Right renal cortex interstitium (tissue), 3 donors: ENCODE measurements around the gene RAD51B. TPM values are rescaled to one million over a fixed set of nuclear protein-coding genes. Genes with fewer than 3 reads are reported as not detected.

ENCODE experiments used
- polyA plus RNA-seq, 3 donors: library from polyadenylated mRNA; unstranded; fragments of 120-200 nt; gene quantifications; one replicate each; pipeline ENCODE4 v1.2.1, GENCODE V29; 2013; ENCODE audit not compliant: insufficient read length in 3 of 3

Gene RAD51B
- polyA plus RNA-seq, 3 donors, result 11.3 to 11.9 (median 11.6) TPM

Other genes with a start within 250 kb of the RAD51B start
- 10 to 100 TPM; 44.7 to 48.9 (median 44.9) TPM for gene PIGH, start 219.5 kb upstream of the RAD51B start, polyA plus RNA-seq
- 10 to 100 TPM in 2 of 3 donors, 1 to 10 TPM in 1; 9.5 to 13.8 (median 11.9) TPM for gene ARG2, start 199.9 kb upstream of the RAD51B start, polyA plus RNA-seq
- gene VTI1B, start 145.1 kb upstream of the RAD51B start, polyA plus RNA-seq, result 100 to 1,000 TPM; 126 to 131 (median 128) TPM
- 100 to 1,000 TPM; 123 to 131 (median 125) TPM for gene RDH11, start 124.0 kb upstream of the RAD51B start, polyA plus RNA-seq
- gene RDH12, start 117.9 kb upstream of the RAD51B start, polyA plus RNA-seq, result under 1 TPM; 0.26 to 0.38 (median 0.31) TPM
- 10 to 100 TPM; 15.4 to 15.7 (median 15.5) TPM for gene ZFYVE26, start 3.2 kb upstream of the RAD51B start, polyA plus RNA-seq